PC-9 (cell line): ENCODE results near the gene TAOK1. TPM values are rescaled to one million over a fixed set of nuclear protein-coding genes. Genes with fewer than 3 reads are reported as not detected.

Experiments used
- BruUV-seq: library from RNA; stranded (reverse); fragments of 400-500 nt; replicated peaks from 2 replicates; lab custom pipeline; 2021; lab: Mats Ljungman, UMichigan
- CTCF ChIA-PET: fragments of 300-600 bp; sonication (Branson Sonifier 250); formaldehyde crosslinking; loops from one replicate; lab custom pipeline; 2022; ENCODE audit warnings: antibody characterized with exemption; lab: Charles Lee
- POLR2A ChIA-PET: fragments of 300-600 bp; sonication (Branson Sonifier 250); formaldehyde crosslinking; loops from one replicate; lab custom pipeline; 2022; ENCODE audit warnings: antibody characterized with exemption; ENCODE audit not compliant: unreplicated experiment; lab: Charles Lee
- DNase-seq, 2 experiments: peaks; one replicate each; pipeline versions ENCODE4 v3.0.0 to v3.0.0-alpha.2; 2015 to 2022; ENCODE audit warnings: mixed read lengths in 1 of 2
- H2AFZ ChIP-seq: fragments of 200-600 bp; sonication (generic); 2 replicates; pipeline ENCODE4 v1.8.1; 2017; ENCODE audit warnings: antibody characterized with exemption
- H3F3A ChIP-seq: fragments of 200-600 bp; sonication (generic); 2 replicates; pipeline ENCODE4 v1.8.1; 2017; ENCODE audit warnings: antibody characterized with exemption, mild to moderate bottlenecking, low read depth; ENCODE audit not compliant: insufficient read depth
- H3K27ac ChIP-seq: fragments of 200-600 bp; sonication (generic); 2 replicates; pipeline ENCODE4 v1.6.1; 2016; ENCODE audit warnings: mixed run types
- H3K27me3 ChIP-seq: fragments of 200-600 bp; sonication (generic); 2 replicates; pipeline ENCODE4 v1.6.1; 2016; ENCODE audit warnings: low read depth, mixed run types; ENCODE audit not compliant: insufficient read depth
- H3K36me3 ChIP-seq: fragments of 200-600 bp; sonication (generic); 2 replicates; pipeline ENCODE4 v1.6.1; 2016; ENCODE audit warnings: low read depth, mixed run types
- H3K4me1 ChIP-seq: fragments of 200-600 bp; sonication (generic); replicated peaks from 2 replicates; pipeline ENCODE4 v1.6.1; 2016; ENCODE audit warnings: mixed run types; ENCODE audit not compliant: insufficient read depth
- H3K4me2 ChIP-seq: fragments of 200-600 bp; sonication (generic); 2 replicates; pipeline ENCODE4 v1.6.1; 2017; ENCODE audit warnings: mixed run types
- H3K4me3 ChIP-seq: fragments of 200-600 bp; sonication (generic); 2 replicates; pipeline ENCODE4 v1.6.1; 2016; ENCODE audit warnings: mixed run types
- H3K79me2 ChIP-seq: fragments of 200-600 bp; sonication (generic); 2 replicates; pipeline ENCODE4 v1.6.1; 2017; ENCODE audit warnings: low read depth, mixed run types
- H3K9me2 ChIP-seq: fragments of 200-600 bp; sonication (generic); 2 replicates; pipeline ENCODE4 v1.8.1; 2017; ENCODE audit warnings: mild to moderate bottlenecking; ENCODE audit not compliant: insufficient read depth
- H3K9me3 ChIP-seq: fragments of 200-600 bp; sonication (generic); 2 replicates; pipeline ENCODE4 v1.8.1; 2016; ENCODE audit warnings: low read depth; ENCODE audit not compliant: insufficient read depth
- H4K20me1 ChIP-seq: fragments of 200-600 bp; sonication (generic); 2 replicates; pipeline ENCODE4 v1.8.1; 2017; ENCODE audit not compliant: insufficient read depth
- EZH2 ChIP-seq: fragments of 200-600 bp; sonication (generic); IDR thresholded peaks from 2 replicates; pipeline ENCODE4 v1.8.0; 2017; ENCODE audit warnings: antibody characterized with exemption, low read depth
- intact Hi-C: fragments of 100-400 bp; cut with micrococcal nuclease; formaldehyde crosslinking; loops from one replicate; pipeline ENCODE4 v1.10.0; 2022; ENCODE audit not compliant: unreplicated experiment
- total RNA-seq: library from RNA; stranded (reverse); gene quantifications from 2 replicates; pipeline ENCODE4 v1.2.3, GENCODE V29; 2021
- TF ChIP-seq, protein P1 (sequence below): fragments of 200-600 bp; sonication (generic); conservative IDR thresholded peaks from 2 replicates; pipeline ENCODE4 v1.6.1; 2017; ENCODE audit warnings: mixed run types, antibody characterized with exemption, mild to moderate bottlenecking, moderate library complexity

The TAOK1 gene
- total RNA-seq, 1 experiment from 2014 or later, result 51.1 TPM

DNA sequence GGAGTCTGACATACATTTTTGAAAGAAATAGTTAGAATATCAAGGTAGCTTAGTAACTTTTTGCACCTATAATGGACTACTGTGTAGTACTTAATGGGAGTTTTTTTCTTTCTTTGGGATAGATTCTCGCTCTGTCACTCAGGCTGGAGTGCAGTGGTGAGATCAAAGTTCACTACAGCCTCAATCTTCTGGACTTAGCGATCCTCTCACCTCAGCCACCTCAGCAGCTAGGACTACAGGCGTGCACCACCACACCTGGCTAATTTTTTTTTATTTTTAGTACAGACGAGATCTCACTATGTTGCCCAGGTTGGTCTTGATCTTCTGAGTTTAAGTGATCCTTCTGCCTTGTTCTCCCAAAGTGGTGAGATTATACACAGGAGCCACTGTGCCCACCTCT is 9.5 kb downstream of the TAOK1 start:
- Histone ChIP-seq H3K4me2 (no peak overlapping the region), H3K4me3 (no peak overlapping the region), H3K79me2 (peaks cover 90% of the 10 kb centered on the region), H4K20me1 (peaks cover 29% of the 10 kb centered on the region), H3K27me3 (no peaks in the 10 kb centered on the region), H3K27ac (no peak overlapping the region), H3K4me1 (no peaks in the 10 kb centered on the region), H3F3A (0 out of 2 replicates have a peak, but pooled peaks cover 4% of the 10 kb centered on the region), H3K36me3 (peaks cover 6% of the 10 kb centered on the region), H3K9me2 (no peaks in the 10 kb centered on the region), H2AFZ (no peak overlapping the region), H3K9me3 (no peaks in the 10 kb centered on the region)
- no TSS peak for BruUV-seq
- CTCF ChIA-PET, result interaction anchor here (0.5 kb wide), 1 partner anchor 101 kb away, joined by 5 read pairs; no protein-coding TSS in a partner anchor
- no peak for DNase-seq
- intact Hi-C loops, result no loop called here
- TF ChIP-seq, protein P1, sequence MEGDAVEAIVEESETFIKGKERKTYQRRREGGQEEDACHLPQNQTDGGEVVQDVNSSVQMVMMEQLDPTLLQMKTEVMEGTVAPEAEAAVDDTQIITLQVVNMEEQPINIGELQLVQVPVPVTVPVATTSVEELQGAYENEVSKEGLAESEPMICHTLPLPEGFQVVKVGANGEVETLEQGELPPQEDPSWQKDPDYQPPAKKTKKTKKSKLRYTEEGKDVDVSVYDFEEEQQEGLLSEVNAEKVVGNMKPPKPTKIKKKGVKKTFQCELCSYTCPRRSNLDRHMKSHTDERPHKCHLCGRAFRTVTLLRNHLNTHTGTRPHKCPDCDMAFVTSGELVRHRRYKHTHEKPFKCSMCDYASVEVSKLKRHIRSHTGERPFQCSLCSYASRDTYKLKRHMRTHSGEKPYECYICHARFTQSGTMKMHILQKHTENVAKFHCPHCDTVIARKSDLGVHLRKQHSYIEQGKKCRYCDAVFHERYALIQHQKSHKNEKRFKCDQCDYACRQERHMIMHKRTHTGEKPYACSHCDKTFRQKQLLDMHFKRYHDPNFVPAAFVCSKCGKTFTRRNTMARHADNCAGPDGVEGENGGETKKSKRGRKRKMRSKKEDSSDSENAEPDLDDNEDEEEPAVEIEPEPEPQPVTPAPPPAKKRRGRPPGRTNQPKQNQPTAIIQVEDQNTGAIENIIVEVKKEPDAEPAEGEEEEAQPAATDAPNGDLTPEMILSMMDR, result no peak
- TF ChIP-seq EZH2, result no peak
- POLR2A ChIA-PET, result interaction anchor here (0.6 kb wide), 1 partner anchor 11 kb away, joined by 4 read pairs; no protein-coding TSS in a partner anchor

GRCh38 chr17:29400818-29401217 is 10.7 kb downstream of the TAOK1 start:
- intact Hi-C loops, result no loop called here
- TF ChIP-seq, protein P1, result no peak
- TF ChIP-seq EZH2, result no peak
- no peak overlapping the region for H3K4me2 ChIP-seq
- no peaks in the 10 kb centered on the region for H3K4me1 ChIP-seq
- H3K9me3 ChIP-seq, result no peaks in the 10 kb centered on the region
- H3K4me3 ChIP-seq, result no peak overlapping the region
- H3K27me3 ChIP-seq, result no peaks in the 10 kb centered on the region
- H4K20me1 ChIP-seq, result peaks cover 20% of the 10 kb centered on the region
- peaks cover 6% of the 10 kb centered on the region for H3K36me3 ChIP-seq
- ChIA-PET CTCF (no interaction called here), POLR2A (no interaction called here)
- no peak overlapping the region for H2AFZ ChIP-seq
- H3K79me2 ChIP-seq, result peaks cover 89% of the 10 kb centered on the region
- H3K9me2 ChIP-seq, result no peaks in the 10 kb centered on the region
- no peak for DNase-seq
- H3K27ac ChIP-seq, result no peak overlapping the region
- H3F3A ChIP-seq, result 0 out of 2 replicates have a peak, but pooled peaks cover 4% of the 10 kb centered on the region
- BruUV-seq, result no TSS peak

DNA sequence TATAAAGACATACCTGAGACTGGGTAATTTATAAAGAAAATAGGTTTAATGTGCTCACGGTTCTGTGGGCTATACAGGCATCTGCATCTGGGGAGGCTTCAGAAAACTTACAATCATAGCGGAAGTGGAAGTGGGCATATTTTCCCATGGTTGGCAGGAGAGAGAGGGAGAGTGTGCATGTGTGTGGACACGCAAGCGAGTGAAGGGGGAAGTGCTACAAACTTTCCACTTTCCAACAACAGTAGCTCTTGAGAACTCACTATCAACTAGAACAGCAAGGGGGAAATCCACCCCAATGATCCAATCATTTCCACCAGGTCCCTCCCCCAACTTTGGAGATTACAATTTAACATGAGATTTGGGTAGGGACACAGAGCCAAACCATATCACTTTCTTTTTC is 11.1 kb downstream of the TAOK1 start:
- Histone ChIP-seq H4K20me1 (peaks cover 15% of the 10 kb centered on the region), H3K4me1 (no peaks in the 10 kb centered on the region), H3F3A (0 out of 2 replicates have a peak, but pooled peaks cover 4% of the 10 kb centered on the region), H3K9me2 (no peaks in the 10 kb centered on the region), H3K4me2 (no peak overlapping the region), H3K36me3 (peaks cover 4% of the 10 kb centered on the region), H3K27ac (no peak overlapping the region), H3K9me3 (no peaks in the 10 kb centered on the region), H3K27me3 (no peaks in the 10 kb centered on the region), H3K79me2 (peaks cover 89% of the 10 kb centered on the region), H3K4me3 (no peak overlapping the region), H2AFZ (no peak overlapping the region)
- BruUV-seq, result no TSS peak
- ChIA-PET POLR2A (no interaction called here), CTCF (no interaction called here)
- intact Hi-C loops, result no loop called here
- no peak for DNase-seq
- TF ChIP-seq, protein P1, result no peak
- no peak for TF ChIP-seq EZH2
